ENCODE measurements around the gene ZNF229.
"Not testable (repeated sequence)": the region's sequence is repeated elsewhere in the genome, so short reads cannot be mapped to it uniquely, and the experiment has no call there.

The ZNF229 gene

GRCh38 chr19:44455100-44455499, 6.8 kb upstream of the ZNF229 start:
- Histone ChIP-seq H3K4me3 (no peak overlapping the region), H3K27ac (no peak overlapping the region), H3K9me3 (peaks cover 0 to 61% (median 44%) of the 10 kb centered on the region in 3 donors), H3K27me3 (no peaks in the 10 kb centered on the region), H3K36me3 (no peaks in the 10 kb centered on the region), H3K4me1 (no peaks in the 10 kb centered on the region)
- no peak for TF ChIP-seq CTCF (IDR thresholded peaks at IDR 0.05)
- intact Hi-C loops (cut with DNase I; ENCODE audit: low total_unique reads) = no loop called here
- no peak for DNase-seq

GRCh38 chr19:44452367-44452766, 4.1 kb upstream of the ZNF229 start:
- no peaks in the 10 kb centered on the region for H3K36me3 ChIP-seq
- intact Hi-C loops (cut with DNase I; ENCODE audit: low total_unique reads) = no loop called here
- no peaks in the 10 kb centered on the region for H3K27me3 ChIP-seq
- peaks cover 0 to 8% (median 3%) of the 10 kb centered on the region in 4 donors for H3K4me1 ChIP-seq
- peaks cover 0 to 62% (median 34%) of the 10 kb centered on the region in 3 donors for H3K9me3 ChIP-seq
- no peak overlapping the region for H3K4me3 ChIP-seq
- no peak for TF ChIP-seq CTCF (IDR thresholded peaks at IDR 0.05)
- H3K27ac ChIP-seq = no peak overlapping the region
- DNase-seq = no peak

DNA sequence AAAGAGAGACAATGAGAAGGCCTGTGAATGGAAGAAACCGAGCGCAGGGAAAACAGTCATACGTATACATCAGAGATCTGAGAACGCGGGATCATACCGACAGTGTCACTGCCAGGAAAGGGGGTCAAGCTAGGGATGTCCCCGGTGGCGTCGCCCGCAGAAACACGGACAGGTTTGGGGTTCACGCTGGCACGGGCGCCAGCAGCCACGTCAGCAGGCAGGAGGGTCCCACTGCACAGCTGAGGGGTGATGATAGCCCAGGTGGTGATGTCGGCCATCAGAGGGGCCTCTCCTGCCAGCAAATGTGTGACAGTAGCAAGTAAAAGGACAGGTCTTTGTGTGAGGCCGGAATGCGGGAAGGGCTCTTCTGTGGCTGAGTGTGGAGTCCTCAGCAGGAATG, 3.4 kb upstream of the ZNF229 start:
- H3K4me1 ChIP-seq = peaks cover 0 to 9% (median 4%) of the 10 kb centered on the region in 4 donors
- H3K27me3 ChIP-seq = no peaks in the 10 kb centered on the region
- intact Hi-C loops (cut with DNase I; ENCODE audit: low total_unique reads) = no loop called here
- peaks cover 0 to 59% (median 27%) of the 10 kb centered on the region in 3 donors for H3K9me3 ChIP-seq
- DNase-seq = no peak
- no peak overlapping the region for H3K4me3 ChIP-seq
- peaks cover 0 to 5% (median 3%) of the 10 kb centered on the region in 3 donors for H3K36me3 ChIP-seq
- no peak for TF ChIP-seq CTCF (IDR thresholded peaks at IDR 0.05)
- H3K27ac ChIP-seq = no peak overlapping the region

GRCh38 chr19:44438441-44438840, 9.8 kb downstream of the ZNF229 start:
- no peak for DNase-seq
- Histone ChIP-seq H3K36me3 (peaks cover 91 to 100% (median 95%) of the 10 kb centered on the region in 3 donors), H3K27ac (no peak overlapping the region), H3K27me3 (no peaks in the 10 kb centered on the region), H3K4me3 (no peak overlapping the region), H3K9me3 (peaks cover 6 to 95% (median 78%) of the 10 kb centered on the region in 3 donors), H3K4me1 (no peaks in the 10 kb centered on the region)
- no peak for TF ChIP-seq CTCF (IDR thresholded peaks at IDR 0.05)
- intact Hi-C loops (cut with DNase I; ENCODE audit: low total_unique reads) = no loop called here

GRCh38 chr19:44435441-44435840, 12.8 kb downstream of the ZNF229 start:
- TF ChIP-seq CTCF (IDR thresholded peaks at IDR 0.05) = no peak
- Histone ChIP-seq H3K9me3 (peaks cover 8 to 97% (median 86%) of the 10 kb centered on the region in 3 donors), H3K27me3 (no peaks in the 10 kb centered on the region), H3K36me3 (peaks cover 90 to 99% (median 95%) of the 10 kb centered on the region in 3 donors), H3K4me3 (no peak overlapping the region), H3K4me1 (no peaks in the 10 kb centered on the region), H3K27ac (no peak overlapping the region)
- no peak for DNase-seq
- intact Hi-C loops (cut with DNase I; ENCODE audit: low total_unique reads) = no loop called here

DNA sequence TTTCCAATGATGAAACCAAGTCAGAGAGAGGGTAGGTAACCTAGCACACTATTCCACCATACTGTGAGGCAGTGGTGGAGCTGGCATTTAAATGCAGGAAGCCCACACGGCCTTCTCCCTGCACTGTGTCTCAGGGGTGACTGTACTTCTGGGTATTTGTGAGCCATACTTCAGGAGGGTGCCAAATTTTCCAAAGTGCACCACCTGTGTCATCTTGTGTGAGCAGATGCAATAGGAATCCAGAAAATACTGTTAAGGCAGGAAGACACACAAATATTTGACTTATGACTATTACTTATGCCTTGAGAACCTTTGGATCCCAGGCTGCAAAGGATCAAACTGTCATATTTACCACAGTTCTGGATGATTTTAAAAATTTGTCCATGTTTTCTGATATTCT, 17.3 kb downstream of the ZNF229 start:
- DNase-seq = no peak
- TF ChIP-seq CTCF (IDR thresholded peaks at IDR 0.05) = no peak
- H3K27me3 ChIP-seq = no peaks in the 10 kb centered on the region
- H3K9me3 ChIP-seq = peaks cover 20 to 100% (median 98%) of the 10 kb centered on the region in 3 donors
- intact Hi-C loops (cut with DNase I; ENCODE audit: low total_unique reads) = no loop called here
- H3K4me1 ChIP-seq = no peaks in the 10 kb centered on the region
- peaks cover 77 to 98% (median 91%) of the 10 kb centered on the region in 3 donors for H3K36me3 ChIP-seq
- H3K27ac ChIP-seq = no peak overlapping the region
- H3K4me3 ChIP-seq = no peak overlapping the region

DNA sequence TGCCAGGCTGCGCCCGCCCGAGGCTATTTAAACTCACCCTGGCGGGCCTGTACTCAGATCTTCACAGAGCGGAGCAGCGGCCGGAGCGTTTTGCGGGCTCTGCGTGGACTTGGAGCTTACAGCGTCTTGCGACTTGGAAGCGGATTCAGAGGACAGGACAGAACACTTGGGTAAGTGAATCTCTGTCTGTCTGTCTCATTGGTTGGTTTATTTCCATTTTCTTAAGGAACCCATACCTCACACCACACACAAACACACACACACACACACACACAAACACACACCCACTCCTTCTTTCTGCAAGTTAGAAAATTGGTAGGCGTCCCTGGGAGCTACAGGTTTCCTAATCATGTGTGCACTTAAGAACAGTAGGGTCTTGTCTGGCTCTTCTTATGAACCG, 32.7 kb downstream of the ZNF229 start:
- H3K4me1 ChIP-seq; H3K27ac ChIP-seq; H3K36me3 ChIP-seq; H3K27me3 ChIP-seq; intact Hi-C loops (cut with DNase I; ENCODE audit: low total_unique reads); DNase-seq; H3K4me3 ChIP-seq: not testable (repeated sequence)
- H3K9me3 ChIP-seq = peaks cover 0 to 70% (median 45%) of the 10 kb centered on the region in 3 donors

Data from tibial artery (tissue), 4 donors.